NCI-H446 treated with DMSO at 0.1 percent for 48 hours (cell line): ENCODE data around the gene LMO1.

Experiments used
- DNase-seq: peaks from one replicate; lab custom pipeline; 2025; lab: John Stamatoyannopoulos, UW

The LMO1 gene

DNA sequence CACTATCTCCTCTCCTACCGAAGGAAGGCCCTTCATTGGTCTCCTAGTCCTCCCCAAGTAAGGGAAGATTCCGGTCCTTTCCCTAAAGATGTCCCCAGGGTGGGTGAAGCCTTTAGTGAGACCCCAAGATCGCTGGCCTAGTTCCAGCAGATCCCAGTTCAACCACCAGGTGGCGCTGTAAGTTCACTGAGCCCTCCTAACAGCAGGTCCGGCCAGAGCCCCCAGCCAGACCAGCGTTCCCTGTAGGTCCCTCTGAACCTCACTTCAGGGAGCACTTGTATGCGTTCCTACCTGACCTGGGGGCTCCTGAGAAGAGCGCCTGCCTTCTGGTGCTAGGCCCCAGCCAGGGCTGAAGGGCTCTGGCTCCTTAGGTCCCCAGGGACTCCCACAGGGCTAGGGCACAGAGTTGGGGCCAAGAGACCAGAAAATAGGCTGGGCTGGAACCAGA, 38.1 kb downstream of the LMO1 start:
- peak; percentile 25 for DNase-seq

DNA sequence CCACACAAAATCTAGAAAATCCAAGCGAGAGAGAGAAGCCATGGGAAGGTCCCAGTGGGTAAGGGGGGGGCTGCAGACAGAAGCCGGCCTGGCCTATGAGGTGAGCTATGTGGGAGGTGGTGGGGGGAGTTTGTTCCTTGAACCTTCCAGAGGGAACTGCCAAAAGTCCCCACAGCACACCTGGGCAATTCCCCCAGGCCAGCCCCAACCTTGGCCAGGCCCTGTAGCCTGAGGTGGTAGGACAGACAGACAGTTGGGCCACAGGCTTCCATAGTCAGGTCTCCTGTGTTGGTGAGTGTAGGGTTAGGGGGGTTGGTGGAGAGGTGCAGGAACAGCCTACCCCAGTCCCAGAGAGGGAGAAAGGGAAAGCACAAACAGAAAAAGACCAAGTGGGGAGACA, 39.0 kb downstream of the LMO1 start:
- no peak for DNase-seq

DNA sequence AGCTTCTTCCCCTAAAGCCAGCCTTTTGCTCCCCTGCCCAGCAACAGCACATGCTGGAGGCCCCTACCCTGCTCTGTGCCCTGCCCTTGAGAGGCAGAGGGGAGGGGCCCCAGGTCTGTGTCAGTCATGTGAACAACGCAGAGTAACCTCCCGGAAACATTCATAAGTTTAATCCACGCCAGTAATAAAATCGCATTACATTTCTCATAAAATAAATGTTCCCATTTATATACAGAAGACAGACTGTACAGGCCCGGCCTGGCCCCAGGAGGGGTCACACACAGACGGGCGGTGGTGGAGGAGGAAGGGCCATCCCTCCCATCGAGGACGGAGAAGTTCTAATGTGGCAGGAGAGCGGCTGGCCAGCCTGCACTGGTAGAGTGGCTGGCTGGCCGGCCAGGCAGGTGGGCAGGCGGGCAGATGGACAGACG, 39.5 kb downstream of the LMO1 start:
- no peak for DNase-seq

DNA sequence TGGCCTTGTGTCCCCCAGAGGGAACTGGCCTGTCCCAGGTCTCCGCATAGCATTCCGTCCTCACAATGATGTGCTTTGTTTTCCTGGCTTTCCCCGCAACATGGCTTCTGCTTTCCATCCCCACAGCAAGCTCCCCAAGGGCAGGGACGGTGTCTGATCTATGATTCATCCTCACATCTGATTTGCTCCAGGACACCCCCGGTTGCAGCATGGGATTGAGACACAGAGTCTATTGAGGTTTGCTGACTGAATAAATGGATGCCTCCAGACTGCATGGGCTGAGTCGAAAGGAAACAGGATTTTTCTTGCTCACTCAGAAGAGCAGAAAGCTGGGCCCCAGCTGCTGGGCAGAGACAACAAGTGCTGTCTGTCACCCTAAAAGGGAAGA, 40.2 kb downstream of the LMO1 start:
- no peak for DNase-seq

DNA sequence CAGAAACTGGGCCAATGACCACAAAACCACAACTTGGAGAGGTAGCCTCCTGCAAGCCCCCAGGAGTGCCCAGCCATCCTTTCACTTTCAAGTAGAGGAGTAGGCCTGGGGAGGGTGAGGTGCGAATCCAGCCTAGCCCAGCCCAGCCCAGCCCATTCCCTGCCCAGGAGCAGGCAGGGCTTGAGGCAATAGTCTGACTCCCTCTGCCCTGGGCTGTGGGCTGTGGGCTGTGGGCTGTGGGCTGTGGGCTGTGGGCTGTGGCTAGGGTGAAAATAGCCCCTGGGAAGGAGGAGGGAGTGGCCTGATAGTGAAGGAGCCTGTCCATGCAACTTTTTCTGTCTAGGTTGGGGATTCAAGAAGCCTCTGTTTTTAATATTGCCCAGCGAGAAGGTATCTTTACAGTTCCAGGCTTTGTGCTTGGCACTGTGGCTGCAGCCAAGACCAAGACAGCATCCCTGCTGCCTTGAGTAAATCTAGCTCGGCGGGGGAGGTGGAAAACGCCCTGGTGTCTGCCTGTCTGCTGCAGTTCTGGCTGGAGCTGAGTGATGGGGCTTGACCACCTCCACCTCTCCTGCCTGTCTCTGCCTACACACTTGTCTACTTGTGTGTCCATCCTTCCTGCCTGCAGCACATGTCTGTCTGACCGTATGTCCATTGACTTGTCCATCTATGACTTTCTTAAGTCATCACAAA, 40.7 kb downstream of the LMO1 start:
- DNase-seq: no peak

DNA sequence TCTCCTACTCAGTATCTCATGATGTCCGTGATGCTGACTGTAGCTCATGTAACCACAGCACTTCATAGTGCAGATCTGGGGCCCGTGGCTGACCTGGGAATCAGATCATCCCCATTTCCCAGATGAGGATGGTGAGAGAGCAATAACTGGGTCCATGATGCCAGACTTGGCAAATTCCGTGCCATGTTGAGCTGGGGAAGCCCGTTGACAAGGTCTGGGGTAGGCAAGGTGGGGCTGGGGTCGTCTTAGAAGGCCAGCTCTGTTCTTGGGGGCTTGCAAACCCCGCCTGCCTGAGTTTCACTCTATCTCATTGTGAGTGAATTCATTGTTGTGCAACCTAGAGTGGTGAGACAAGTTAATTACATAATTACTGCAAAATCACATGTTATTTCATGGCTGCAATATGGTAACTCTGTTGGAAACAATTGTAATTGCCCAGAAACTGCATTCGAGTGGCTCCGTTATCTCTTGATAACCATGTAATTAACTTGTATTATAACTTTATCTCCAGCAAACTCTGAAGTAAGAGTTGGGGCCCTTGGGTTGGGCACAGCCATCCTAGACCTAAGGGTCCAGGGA, 41.7 kb downstream of the LMO1 start:
- DNase-seq: no peak

DNA sequence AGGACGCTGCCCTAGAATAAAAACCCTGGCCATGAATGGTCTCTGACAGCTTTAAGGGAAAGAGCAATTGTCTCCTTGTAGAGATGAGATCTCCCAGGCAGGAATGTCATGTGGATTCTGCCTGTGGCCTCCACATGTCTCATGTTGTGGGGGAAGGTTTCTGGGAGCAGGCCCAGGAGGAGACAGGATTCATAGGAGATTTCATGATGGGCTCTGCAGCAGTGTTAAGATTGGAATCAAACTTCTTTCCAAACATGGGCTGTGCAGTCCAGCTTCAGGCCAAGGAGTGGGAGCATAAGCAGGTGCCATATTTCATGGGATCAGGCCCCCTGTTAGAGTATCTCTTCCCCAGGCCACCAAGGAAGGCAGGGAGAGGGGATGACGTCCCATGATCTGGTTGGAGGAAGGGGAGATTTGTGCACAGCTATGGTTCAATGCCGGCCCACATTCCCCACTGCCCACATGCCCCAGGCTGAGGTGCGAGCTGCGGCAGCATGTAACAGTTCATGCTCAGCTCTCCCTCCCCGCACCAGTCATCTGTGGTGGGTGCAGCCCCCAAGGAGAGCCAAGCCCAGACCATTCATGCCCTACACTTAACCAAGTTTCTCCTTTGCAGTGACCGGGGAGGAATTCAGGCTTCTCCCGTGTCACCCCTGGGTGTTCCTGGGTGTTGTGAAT, 42.5 kb downstream of the LMO1 start:
- no peak for DNase-seq

DNA sequence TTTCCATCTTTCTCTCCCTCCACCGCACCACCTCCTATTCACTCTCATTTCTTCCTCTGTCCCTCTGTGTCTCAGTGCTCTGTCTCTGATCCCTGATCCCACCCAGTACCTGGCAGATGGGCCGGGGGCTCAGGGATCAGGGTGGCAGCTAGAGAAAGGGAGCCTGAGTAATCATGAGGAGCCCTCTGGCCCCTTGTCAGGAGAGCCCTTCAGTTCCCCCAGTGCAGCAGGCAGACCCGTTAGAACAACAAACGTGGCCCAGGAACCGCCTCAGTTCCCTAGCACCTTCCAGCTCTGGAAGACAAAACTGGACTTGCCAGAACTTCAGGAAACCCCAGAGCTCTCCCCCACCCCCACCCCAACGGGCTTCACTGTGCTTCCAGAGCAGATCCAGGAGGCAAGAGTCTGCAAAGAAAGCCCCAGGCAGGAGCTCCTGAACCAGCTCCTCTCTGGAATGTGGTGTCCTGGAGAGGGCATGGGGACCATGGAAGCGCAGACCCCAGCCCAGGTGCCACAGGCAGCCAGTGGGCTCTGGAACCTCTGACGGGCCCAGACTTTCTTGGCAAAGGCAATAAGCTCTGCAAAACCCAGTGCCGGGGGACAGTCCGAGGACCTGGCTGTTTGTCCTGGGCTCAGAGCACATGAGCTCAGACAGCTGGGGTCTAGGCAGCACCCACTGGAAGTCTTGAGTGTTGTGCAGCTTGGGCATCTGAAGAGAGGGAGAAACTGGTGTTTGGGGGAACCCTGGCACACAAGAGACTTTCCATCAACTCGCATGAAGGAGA, 43.2 kb downstream of the LMO1 start:
- no peak for DNase-seq

DNA sequence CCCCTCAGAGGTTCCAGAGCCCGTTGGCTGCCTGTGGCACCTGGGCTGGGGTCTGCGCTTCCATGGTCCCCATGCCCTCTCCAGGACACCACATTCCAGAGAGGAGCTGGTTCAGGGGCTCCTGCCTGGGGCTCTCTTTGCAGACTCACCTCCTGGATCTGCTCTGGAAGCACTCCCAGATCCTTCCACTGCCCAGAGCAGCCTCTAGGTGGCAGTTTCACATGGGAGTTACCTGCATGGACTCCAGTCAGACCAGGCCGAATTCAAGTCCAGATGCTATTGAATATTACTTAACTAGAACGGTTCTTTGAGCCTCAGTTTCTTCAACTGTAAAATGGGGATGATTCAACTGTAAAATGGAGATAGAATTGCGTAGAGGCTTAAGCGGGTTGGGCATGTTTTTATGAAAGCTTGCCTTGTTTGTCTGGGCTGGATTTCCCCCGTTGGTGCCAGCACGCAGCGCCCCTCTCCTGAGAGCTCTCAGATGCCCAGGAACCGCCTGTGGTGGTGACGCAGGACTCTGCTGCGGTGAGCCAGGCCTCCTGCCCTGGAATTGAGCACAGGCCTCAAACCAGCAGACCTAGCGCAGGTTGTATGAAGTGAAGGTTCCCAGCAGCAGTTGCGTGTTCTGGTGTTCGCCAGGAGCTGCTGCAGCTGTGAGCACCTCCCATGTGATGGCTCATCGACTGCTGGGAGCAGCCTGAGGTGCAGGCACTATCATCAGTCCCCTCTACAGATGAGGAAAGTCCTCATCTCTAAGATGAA, 44.2 kb downstream of the LMO1 start:
- DNase-seq: no peak

DNA sequence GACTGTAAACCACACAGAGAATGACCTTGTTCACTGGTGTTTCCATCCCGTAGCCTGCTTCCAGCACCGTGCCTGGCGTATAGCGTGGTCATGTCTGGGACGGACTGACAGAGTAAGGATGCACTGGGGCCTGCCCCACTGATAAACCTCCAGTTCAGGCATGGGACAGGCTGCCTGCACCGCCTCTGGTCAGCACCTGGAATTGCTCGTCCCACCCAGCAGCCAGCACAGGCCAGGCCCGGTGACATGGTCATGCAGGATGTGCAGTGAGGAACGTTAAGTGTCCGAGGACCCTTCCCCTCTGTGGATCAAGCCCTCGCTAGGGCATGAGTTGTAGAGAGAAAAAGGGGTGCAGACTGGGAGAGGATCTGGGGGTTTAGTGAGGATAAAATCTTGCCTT, 44.8 kb downstream of the LMO1 start:
- DNase-seq: no peak

DNA sequence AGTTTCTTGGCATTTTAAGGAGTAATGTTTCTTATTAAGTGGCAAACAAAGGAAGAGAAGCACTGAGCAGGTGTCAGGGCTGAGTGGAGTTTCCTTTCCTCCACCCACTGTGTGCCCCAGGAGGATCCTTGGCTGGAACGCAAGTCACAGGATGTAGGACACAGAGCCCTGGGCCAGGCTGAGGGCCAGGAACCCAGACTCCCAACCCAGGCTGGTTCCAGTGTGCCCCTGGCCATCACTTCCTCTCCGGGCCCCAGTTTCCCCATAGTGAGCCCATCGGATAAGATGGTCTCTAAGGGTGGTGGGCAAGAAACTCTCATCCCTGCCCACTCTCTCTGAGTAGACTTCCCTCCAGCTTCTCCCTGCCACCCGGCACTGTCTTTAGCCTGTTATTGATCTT, 45.3 kb downstream of the LMO1 start:
- DNase-seq: no peak

DNA sequence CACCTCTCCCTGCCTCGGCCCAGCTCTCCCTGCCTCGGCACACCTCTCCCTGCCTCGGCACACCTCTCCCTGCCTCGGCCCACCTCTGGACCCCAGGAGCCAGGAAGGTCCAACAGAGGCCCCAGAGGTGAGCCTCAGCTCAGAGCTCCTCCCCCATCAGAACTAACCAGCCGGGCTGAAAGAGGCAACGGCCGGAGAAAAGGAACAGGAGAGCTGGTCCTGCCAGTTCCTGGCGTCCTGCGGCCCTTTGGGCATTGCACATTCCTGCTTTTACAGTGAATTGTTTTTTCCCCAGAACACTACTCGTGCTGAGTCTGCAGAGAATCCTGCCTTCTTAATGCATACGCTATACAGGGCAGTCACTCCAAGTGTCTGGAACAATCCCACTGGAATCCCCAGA, 45.8 kb downstream of the LMO1 start:
- DNase-seq: no peak

DNA sequence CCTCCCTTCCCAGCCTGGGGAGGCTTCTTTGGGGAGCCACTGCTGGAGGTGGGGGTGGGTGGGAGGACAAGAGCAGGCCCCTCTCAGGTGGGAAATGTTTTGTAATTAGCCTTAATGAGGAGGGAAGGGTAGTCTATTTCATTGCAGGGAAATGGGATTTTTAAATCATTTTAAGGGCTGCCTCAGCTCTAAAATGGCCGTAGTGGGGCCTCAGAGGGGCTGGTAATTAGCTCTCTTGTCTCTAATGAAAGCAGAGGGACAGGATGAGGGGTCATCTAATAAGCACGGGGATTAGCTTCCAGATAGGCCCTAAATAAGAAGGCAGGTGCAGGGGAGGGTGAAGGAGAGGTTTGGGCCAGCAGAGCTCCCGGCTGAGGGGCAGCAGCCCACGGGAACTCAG, 46.5 kb downstream of the LMO1 start:
- DNase-seq: no peak

DNA sequence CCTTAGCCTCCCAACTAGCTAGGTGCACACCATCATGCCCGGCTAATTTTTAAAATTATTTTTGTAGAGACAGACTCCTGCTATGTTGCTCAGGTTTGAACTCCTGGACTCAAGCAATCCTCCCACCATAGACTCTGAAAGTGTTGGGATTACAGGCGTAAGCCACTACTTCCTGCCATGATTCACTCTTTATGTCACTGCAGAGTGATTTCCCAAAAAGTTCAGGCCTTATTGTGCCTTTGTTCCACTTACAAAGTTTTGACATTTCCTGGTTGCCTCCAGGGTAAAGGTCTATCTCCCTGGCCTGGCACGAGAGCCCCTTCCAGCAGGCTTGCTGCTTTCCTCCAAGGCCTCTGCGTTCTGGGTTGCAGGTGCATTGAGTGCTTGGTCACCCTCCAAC, 50.3 kb downstream of the LMO1 start:
- no peak for DNase-seq

DNA sequence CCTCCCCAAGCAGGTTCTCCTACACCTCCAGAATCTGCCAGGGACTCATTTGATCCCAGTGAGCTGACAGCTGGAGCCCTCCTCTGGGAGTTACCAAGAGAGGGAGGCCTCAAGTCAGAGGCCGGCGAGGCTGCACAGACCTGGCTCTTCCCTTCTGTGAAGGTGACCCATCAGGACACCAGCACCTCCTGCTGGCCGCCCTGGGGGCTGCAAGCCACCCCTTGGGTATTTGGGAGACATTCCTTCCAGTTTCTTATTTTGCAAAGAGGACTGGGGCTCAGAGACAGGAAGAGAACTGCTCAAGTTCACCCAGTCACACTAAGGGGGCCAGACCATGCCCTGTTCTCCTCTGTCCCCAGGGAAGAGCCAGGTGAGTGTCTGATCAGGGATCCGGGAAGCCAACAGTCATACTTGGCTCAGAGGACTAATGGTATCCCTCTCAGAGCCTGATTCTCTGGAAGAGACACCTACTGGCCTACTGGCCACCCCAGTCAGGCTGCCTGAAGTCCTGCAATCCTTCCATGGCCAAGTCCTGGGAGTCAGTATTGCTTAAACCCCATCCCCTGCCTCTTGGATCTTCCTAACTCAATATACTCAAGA, 54.4 kb downstream of the LMO1 start:
- DNase-seq: no peak

DNA sequence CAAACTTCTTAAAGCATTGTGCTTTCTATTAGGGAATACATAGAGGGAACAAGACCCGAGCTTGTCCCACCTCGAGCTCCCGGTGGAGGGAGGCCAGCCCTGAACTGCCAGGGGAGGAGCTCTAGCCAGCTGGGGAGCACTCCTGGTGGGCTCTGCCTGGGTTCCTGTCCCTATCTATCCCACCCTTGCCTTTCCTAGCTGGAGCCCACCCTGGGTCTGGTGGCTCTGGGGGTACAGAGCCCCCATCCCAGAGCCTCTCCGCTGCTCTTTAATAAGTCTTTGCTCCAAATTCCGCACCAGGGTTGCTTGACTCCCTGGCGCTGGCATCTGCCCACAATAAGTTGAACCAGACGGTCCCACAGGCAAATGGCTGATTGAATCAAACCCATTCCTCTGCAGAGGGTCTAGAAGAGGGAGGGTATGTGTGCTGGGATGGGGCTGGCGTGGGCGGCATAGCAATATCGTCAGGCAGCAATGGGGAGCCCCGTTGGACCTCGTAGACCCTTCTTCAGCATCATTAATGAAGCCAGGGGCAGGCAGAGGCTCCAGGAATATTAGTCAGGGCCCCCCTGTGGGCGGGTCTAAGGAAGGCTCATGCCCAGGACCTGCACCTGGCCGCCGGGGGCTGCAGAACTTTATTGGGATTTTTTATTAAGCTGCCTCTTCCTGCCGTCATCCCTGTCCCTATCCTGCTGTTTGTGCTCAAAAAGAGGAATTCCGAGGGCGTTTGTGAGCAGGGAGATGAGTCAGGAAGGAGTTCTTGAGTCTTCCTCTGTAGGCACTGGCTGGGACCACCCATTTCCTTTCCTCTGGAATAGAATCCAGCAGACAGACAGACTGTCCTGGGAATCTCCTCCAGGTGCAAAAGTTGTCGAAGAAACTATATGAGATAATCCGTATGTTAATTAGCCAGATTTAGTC, 56.3 kb downstream of the LMO1 start:
- no peak for DNase-seq

DNA sequence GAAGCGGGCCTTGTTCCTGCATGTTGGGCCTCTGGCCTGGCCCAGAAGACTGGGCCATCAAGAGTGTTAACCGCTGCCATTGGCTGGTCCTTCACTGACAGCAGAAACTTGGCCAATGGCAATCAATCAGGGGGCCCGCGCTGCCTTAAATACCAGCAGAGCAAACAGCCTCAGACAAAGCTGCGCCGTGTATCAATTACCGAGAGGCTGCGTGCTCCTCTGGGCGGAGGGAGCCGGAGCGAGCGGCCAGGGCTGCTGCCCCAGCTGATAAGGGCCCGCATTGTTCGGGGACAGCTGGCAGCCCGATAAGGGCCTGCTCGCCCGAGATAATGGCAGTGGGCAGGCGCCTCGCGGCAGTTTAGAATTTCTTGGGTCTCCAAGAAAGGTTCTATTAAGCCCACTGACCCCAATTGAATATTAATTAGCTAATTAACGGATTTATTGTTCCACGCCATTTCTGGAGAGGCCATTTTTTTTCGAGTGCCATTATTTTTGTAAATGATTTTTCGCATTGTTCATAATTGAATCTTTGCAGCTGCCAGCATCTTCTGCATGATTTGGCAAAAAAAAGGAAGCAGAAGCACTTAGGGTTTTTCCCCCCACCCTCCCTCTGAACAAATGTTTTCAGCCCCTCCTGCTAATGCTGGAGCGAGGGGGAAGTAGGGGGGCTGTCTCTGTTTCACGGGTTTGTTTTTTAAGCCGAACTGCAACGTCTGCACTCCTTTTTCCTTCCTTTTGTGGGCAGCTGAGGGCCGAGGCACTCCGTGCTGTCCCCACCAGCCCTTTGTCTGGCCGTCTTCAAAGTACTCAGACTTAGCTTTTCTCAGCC, 57.2 kb downstream of the LMO1 start:
- no peak for DNase-seq

DNA sequence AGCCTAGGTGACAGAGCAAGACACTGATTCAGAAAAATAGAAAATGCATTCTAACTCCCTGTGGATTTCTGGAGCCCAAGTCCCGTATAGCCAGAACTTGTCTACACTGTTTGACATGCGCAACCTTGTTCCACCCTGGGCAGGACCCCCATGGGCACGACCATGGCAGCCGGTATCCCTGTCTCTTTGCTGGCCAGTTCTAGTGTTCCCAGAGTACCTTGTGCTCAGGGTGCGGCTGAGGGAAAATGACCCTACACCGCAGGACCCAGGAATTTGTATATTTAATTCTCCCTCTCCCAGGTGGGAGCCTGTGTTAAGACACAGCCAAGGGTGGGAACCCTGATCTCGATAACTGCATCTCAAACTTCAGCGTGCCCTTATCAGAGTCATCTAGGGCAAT, 58.1 kb downstream of the LMO1 start:
- no peak for DNase-seq

DNA sequence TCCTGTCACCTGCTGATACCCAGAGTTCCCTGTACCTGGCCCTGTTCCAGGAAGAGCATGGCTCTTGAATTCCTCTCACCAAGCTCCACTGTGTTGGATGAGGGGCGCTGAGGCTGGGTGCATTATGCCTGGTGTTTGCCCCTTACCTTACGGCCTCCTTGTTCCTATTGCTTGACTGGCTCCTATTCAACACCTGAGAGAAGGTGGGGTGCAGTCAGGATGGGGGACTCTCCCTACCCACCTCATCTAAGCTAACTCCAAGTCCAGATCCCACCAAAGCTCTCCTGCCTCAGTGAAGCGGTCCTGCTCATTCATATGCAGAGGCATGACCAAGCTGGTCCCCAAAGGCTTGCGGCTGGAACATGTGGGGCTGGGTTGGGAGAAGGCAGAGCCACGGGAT, 59.1 kb downstream of the LMO1 start:
- no peak for DNase-seq

DNA sequence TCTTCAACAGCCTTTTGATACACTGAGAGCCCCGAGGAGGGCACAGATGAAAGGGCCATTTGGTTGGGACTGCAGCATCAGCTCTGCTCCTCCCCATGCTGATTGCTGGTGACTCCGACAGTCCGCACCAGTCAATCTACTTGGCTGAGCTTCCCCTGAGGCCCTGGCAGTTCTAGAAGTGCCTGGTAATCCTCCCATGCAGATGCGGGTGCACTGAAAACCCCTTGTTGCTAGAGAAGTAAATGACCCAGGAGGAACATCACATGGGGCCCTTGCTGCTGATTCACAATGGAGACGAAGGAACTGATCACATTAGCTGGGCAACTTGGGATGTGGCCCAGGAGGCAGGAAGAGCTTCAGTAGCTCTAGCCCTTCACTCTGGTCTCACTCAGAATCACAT, 59.7 kb downstream of the LMO1 start:
- DNase-seq: no peak
